HepG2 (cell line): Measurements from ENCODE around the gene SIN3A. TPM values are rescaled to one million over a fixed set of nuclear protein-coding genes. Genes with fewer than 3 reads are reported as not detected.

Experiments used
- HMGXB4 ChIP-seq, 2 experiments: sonication (generic) in 1 of 2; formaldehyde crosslinking in 1 of 2; IDR thresholded peaks; 2 replicates each; pipeline versions ENCODE4 v1.4.0 to v1.6.1; 2018 to 2020; ENCODE audit warnings: missing genetic modification reagents in 2 of 2, borderline replicate concordance in 1 of 2, low read depth in 1 of 2, mild to moderate bottlenecking in 1 of 2, missing biosample characterization in 1 of 2
- KLF11 ChIP-seq: IDR thresholded peaks from 2 replicates; pipeline ENCODE4 v1.6.1; 2016; ENCODE audit warnings: missing compliant biosample characterization
- NCOA2 ChIP-seq: sonication (generic); formaldehyde crosslinking; IDR thresholded peaks from 2 replicates; pipeline ENCODE4 v1.8.0; 2022; ENCODE audit warnings: inconsistent platforms
- PBX2 ChIP-seq: IDR thresholded peaks from 2 replicates; pipeline ENCODE4 v1.6.1; 2016; ENCODE audit warnings: control low read depth
- POLR2AphosphoS2 ChIP-seq: IDR thresholded peaks from 2 replicates; pipeline ENCODE4 v1.6.1; 2011; ENCODE audit warnings: low read depth, low read length, improper control_type of control experiment
- RFXAP ChIP-seq: sonication (generic); formaldehyde crosslinking; IDR thresholded peaks from 2 replicates; pipeline ENCODE4 v1.4.0; 2020; ENCODE audit warnings: missing genetic modification reagents, borderline replicate concordance
- SMC3 ChIP-seq: IDR thresholded peaks from 2 replicates; pipeline ENCODE4 v1.6.1; 2011; ENCODE audit warnings: low read length, improper control_type of control experiment
- STAG1 ChIP-seq: sonication (generic); formaldehyde crosslinking; IDR thresholded peaks from 2 replicates; pipeline ENCODE4 v1.4.0; 2020; ENCODE audit warnings: missing genetic modification reagents
- TFAP4 ChIP-seq: sonication (generic); IDR thresholded peaks from 2 replicates; pipeline ENCODE4 v1.6.1; 2016; ENCODE audit warnings: low read depth, borderline replicate concordance
- ZBTB49 ChIP-seq: sonication (generic); formaldehyde crosslinking; IDR thresholded peaks from 2 replicates; pipeline ENCODE4 v1.4.0; 2020; ENCODE audit warnings: missing genetic modification reagents, borderline replicate concordance
- ZFY ChIP-seq: sonication (generic); formaldehyde crosslinking; IDR thresholded peaks from 2 replicates; pipeline ENCODE4 v1.4.0; 2020; ENCODE audit warnings: missing genetic modification reagents
- ZNF607 ChIP-seq: sonication (generic); formaldehyde crosslinking; IDR thresholded peaks from 2 replicates; pipeline ENCODE4 v1.5.1; 2020; ENCODE audit warnings: missing genetic modification reagents, mild to moderate bottlenecking, borderline replicate concordance
- polyA plus RNA-seq, 8 experiments: library from polyadenylated mRNA; depleted of rRNA in 3 of 8; stranded (reverse) in 7 of 8; unstranded in 1 of 8; fragments of >200 nt; fragmentation: Illumina TruSeq in 4 of 8; extraction: Trizol in 4 of 8; gene quantifications; 2 replicates each; pipeline versions ENCODE4 v1.2.1 to v1.2.3, GENCODE V29; 2011 to 2016; ENCODE audit warnings: low read depth in 4 of 8, missing spikeins in 1 of 8, mixed read lengths in 1 of 8; ENCODE audit not compliant: insufficient read depth in 1 of 8
- total RNA-seq, 5 experiments: library from RNA; depleted of rRNA; stranded (reverse); fragments of >200 nt; fragmentation: Illumina TruSeq; extraction: Trizol; gene quantifications; 2 replicates each; pipeline ENCODE4 v1.2.3, GENCODE V29; 2016; ENCODE audit warnings: low read depth in 1 of 5
- TF ChIP-seq, protein P1 (sequence below): sonication (generic); formaldehyde crosslinking; IDR thresholded peaks from 2 replicates; pipeline ENCODE4 v1.5.0; 2020; ENCODE audit warnings: missing genetic modification reagents, mild to moderate bottlenecking, borderline replicate concordance
- TF ChIP-seq, protein P2 (sequence below): sonication (generic); formaldehyde crosslinking; IDR thresholded peaks from 2 replicates; pipeline ENCODE4 v1.5.0; 2020; ENCODE audit warnings: mild to moderate bottlenecking, missing genetic modification reagents, moderate library complexity

Gene SIN3A
- total and polyA plus RNA-seq, 2 of the 13 experiments (the other 11 are each of a cell fraction or from before 2014, with no cell fraction given), result 16.1 to 28.1 TPM

GRCh38 chr15:75328493-75329314 is 122.8 kb downstream of the SIN3A start (continued):
- 0 out of 4 replicates have a peak, but pooled peaks of 1 of the 2 experiments have one; percentile 19 for TF ChIP-seq HMGXB4 (CRISPR knock-in tag; IDR thresholded peaks at IDR 0.05; ENCODE audit: borderline replicate concordance in 1 of 2, low read depth in 1 of 2)
- no peak for TF ChIP-seq KLF11 (CRISPR knock-in tag)
- no peak for TF ChIP-seq PBX2
- no peak for TF ChIP-seq POLR2AphosphoS2
- TF ChIP-seq, protein P1, sequence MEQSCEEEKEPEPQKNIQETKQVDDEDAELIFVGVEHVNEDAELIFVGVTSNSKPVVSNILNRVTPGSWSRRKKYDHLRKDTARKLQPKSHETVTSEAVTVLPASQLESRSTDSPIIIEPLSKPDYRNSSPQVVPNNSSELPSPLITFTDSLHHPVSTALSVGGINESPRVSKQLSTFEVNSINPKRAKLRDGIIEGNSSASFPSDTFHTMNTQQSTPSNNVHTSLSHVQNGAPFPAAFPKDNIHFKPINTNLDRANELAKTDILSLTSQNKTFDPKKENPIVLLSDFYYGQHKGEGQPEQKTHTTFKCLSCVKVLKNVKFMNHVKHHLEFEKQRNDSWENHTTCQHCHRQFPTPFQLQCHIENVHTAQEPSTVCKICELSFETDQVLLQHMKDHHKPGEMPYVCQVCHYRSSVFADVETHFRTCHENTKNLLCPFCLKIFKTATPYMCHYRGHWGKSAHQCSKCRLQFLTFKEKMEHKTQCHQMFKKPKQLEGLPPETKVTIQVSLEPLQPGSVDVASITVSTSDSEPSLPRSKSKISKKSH (CRISPR knock-in tag), result no peak
- TF ChIP-seq, protein P2, sequence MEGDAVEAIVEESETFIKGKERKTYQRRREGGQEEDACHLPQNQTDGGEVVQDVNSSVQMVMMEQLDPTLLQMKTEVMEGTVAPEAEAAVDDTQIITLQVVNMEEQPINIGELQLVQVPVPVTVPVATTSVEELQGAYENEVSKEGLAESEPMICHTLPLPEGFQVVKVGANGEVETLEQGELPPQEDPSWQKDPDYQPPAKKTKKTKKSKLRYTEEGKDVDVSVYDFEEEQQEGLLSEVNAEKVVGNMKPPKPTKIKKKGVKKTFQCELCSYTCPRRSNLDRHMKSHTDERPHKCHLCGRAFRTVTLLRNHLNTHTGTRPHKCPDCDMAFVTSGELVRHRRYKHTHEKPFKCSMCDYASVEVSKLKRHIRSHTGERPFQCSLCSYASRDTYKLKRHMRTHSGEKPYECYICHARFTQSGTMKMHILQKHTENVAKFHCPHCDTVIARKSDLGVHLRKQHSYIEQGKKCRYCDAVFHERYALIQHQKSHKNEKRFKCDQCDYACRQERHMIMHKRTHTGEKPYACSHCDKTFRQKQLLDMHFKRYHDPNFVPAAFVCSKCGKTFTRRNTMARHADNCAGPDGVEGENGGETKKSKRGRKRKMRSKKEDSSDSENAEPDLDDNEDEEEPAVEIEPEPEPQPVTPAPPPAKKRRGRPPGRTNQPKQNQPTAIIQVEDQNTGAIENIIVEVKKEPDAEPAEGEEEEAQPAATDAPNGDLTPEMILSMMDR (CRISPR knock-in tag), result peak; percentile 60
- no peak for TF ChIP-seq NCOA2 (CRISPR knock-in tag)
- TF ChIP-seq ZBTB49 (CRISPR knock-in tag), result no peak
- TF ChIP-seq ZFY (CRISPR knock-in tag), result peak; percentile 47
- peak; percentile 40; the same call in 1 of the 2 replicates for TF ChIP-seq TFAP4
- TF ChIP-seq RFXAP (CRISPR knock-in tag), result no peak
- TF ChIP-seq SMC3, result peak; percentile 13; the same call in 1 of the 2 replicates
- TF ChIP-seq STAG1 (CRISPR knock-in tag), result peak; percentile 23; the same call in 1 of the 2 replicates
- TF ChIP-seq ZNF607 (CRISPR knock-in tag), result no peak
